Fibroblast of lung (primary cell): ENCODE results near the gene FKBP2. TPM values are rescaled to one million over a fixed set of nuclear protein-coding genes. Genes with fewer than 3 reads are reported as not detected.

ENCODE experiments used
- DNase-seq, 2 donors: peaks; one replicate each; pipeline versions ENCODE4 v3.0.0 to v3.0.0-alpha.2; 2010; ENCODE audit warnings: low read depth in 2 of 2
- H2AFZ ChIP-seq: 2 replicates; pipeline ENCODE4 v1.5.1; 2012; ENCODE audit warnings: low read length, control low read depth, inconsistent platforms
- H3K27ac ChIP-seq: 2 replicates; pipeline ENCODE4 v1.5.1; 2011; ENCODE audit warnings: low read length, control low read depth; ENCODE audit not compliant: insufficient read depth
- H3K27me3 ChIP-seq: 2 replicates; pipeline ENCODE4 v1.5.1; 2011; ENCODE audit warnings: mild to moderate bottlenecking, low read length; ENCODE audit not compliant: control insufficient read depth, insufficient read depth
- H3K36me3 ChIP-seq: 2 replicates; pipeline ENCODE4 v1.5.1; 2011; ENCODE audit warnings: low read length; ENCODE audit not compliant: control insufficient read depth, insufficient read depth
- H3K4me1 ChIP-seq: 2 replicates; pipeline ENCODE4 v1.5.1; 2011; ENCODE audit warnings: low read length; ENCODE audit not compliant: control insufficient read depth, insufficient read depth; ENCODE audit errors: extremely low read depth
- H3K4me2 ChIP-seq: 2 replicates; pipeline ENCODE4 v1.5.1; 2011; ENCODE audit warnings: low read length, control low read depth; ENCODE audit not compliant: insufficient read depth; ENCODE audit errors: extremely low read depth
- H3K4me3 ChIP-seq, 4 experiments: fragments of 200-600 bp in 1 of 4; sonication (generic) in 1 of 4; replicated peaks in 1 of 4; 2 replicates each; pipeline ENCODE4 v1.5.1; 2011 to 2016; ENCODE audit warnings: low read length in 4 of 4, low read depth in 3 of 4, mild to moderate bottlenecking in 3 of 4, control low read depth in 2 of 4, inconsistent platforms in 1 of 4, mixed read lengths in 1 of 4; ENCODE audit not compliant: insufficient read depth in 1 of 4; ENCODE audit errors: control extremely low read depth in 1 of 4
- H3K79me2 ChIP-seq: 2 replicates; pipeline ENCODE4 v1.5.1; 2012; ENCODE audit warnings: mild to moderate bottlenecking, low read length, inconsistent platforms; ENCODE audit not compliant: control insufficient read depth, insufficient read depth
- H3K9ac ChIP-seq: 2 replicates; pipeline ENCODE4 v1.5.1; 2011; ENCODE audit warnings: mild to moderate bottlenecking, low read length, control low read depth; ENCODE audit not compliant: insufficient read depth
- H3K9me3 ChIP-seq: 2 replicates; pipeline ENCODE4 v1.5.1; 2012; ENCODE audit warnings: low read depth, low read length; ENCODE audit not compliant: control insufficient read depth, insufficient read depth
- H4K20me1 ChIP-seq: 2 replicates; pipeline ENCODE4 v1.5.1; 2011; ENCODE audit warnings: low read length; ENCODE audit not compliant: control insufficient read depth, insufficient read depth; ENCODE audit errors: extremely low read depth
- EZH2 ChIP-seq: IDR thresholded peaks from 2 replicates; pipeline ENCODE4 v1.5.1; 2012; ENCODE audit warnings: low read length, control low read depth, mild to moderate bottlenecking; ENCODE audit errors: missing control alignments
- polyA plus RNA-seq, 2 donors: library from polyadenylated mRNA; depleted of rRNA in 1 of 2; stranded (reverse) in 1 of 2; unstranded in 1 of 2; fragments of >200 nt; gene quantifications; 2 replicates each; pipeline ENCODE4 v1.2.1, GENCODE V29; 2011 to 2012; ENCODE audit warnings: missing spikeins in 1 of 2
- total RNA-seq: library from RNA; depleted of rRNA; stranded (reverse); fragments of >200 nt; gene quantifications from 2 replicates; pipeline ENCODE4 v1.2.1, GENCODE V29; 2014
- TF ChIP-seq, protein P1 (sequence below), 2 donors: IDR thresholded peaks in 1 of 2; conservative IDR thresholded peaks in 1 of 2; 1 replicate in 1 of 2; 2 replicates in 1 of 2; pipeline ENCODE4 v1.5.1; 2011 to 2012; ENCODE audit warnings: low read length in 2 of 2, control low read depth in 1 of 2, inconsistent platforms in 1 of 2, low read depth in 1 of 2, mild to moderate bottlenecking in 1 of 2

Gene FKBP2
- total and polyA plus RNA-seq, 2 donors (not counting 1 experiment from before 2014, with no cell fraction given), result 34.7 to 62.9 TPM

DNA sequence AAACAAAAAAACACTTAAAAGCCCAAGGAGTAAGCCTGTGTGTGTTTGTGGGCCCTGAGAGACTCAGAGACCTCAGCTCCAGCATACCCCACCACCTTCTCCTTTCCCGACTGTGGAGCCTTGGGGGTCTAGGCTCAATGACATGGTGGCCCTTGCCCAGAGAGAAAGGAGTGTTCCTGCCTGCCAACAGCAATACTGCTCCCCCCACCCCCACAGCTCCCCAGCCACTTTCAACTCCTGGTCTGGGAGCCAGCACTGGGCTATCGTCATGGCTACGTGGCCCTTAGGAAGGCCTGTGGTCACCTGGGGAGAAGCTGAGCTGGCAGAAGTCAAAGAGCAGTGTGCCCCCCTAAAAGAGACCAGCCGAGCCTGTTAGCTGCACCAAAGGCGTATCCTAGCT lies 3.2 kb downstream of the FKBP2 start:
- Histone ChIP-seq H3K79me2 (peaks cover 38% of the 10 kb centered on the region), H3K36me3 (peaks cover 4% of the 10 kb centered on the region), H3K4me1 (peaks cover 23% of the 10 kb centered on the region), H3K9ac (no peak overlapping the region), H3K27ac (peak overlapping the region; percentile 8), H3K4me3 (peak overlapping the region in 1 of 4 experiments; percentile 25), H3K4me2 (no peak overlapping the region), H3K9me3 (no peaks in the 10 kb centered on the region), H2AFZ (no peak overlapping the region), H3K27me3 (no peaks in the 10 kb centered on the region), H4K20me1 (no peaks in the 10 kb centered on the region)
- no peak for DNase-seq
- TF ChIP-seq, protein P1, sequence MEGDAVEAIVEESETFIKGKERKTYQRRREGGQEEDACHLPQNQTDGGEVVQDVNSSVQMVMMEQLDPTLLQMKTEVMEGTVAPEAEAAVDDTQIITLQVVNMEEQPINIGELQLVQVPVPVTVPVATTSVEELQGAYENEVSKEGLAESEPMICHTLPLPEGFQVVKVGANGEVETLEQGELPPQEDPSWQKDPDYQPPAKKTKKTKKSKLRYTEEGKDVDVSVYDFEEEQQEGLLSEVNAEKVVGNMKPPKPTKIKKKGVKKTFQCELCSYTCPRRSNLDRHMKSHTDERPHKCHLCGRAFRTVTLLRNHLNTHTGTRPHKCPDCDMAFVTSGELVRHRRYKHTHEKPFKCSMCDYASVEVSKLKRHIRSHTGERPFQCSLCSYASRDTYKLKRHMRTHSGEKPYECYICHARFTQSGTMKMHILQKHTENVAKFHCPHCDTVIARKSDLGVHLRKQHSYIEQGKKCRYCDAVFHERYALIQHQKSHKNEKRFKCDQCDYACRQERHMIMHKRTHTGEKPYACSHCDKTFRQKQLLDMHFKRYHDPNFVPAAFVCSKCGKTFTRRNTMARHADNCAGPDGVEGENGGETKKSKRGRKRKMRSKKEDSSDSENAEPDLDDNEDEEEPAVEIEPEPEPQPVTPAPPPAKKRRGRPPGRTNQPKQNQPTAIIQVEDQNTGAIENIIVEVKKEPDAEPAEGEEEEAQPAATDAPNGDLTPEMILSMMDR (conservative IDR thresholded peaks at IDR 0.05 in 1 of 2, IDR thresholded peaks at IDR 0.05 in 1 of 2; ENCODE audit: low read depth in 1 of 2, low read length in 2 of 2), result no peak
- TF ChIP-seq EZH2, result no peak

DNA sequence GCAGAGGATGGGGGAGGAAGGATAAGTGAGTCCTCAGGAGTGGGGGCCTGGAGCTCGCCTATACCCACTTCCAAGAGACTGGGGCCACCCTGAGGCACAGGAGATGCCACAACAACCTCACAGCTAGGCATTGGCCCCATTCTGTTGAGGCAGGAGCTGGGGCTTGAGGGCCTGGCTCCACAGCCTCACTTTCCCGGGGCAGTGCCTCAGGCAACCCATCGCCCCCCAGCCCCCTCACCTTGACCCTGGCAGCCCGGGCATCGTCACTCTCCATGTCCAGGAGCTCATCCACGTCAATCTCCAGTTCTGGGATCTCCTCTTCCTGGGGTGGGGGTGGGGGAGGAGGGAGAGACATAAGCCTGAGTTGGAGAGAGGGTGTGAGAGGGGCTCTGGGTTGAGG lies 4.1 kb downstream of the FKBP2 start:
- Histone ChIP-seq H3K9ac (peak overlapping the region; percentile 79), H3K27ac (peak overlapping the region; percentile 85), H4K20me1 (no peaks in the 10 kb centered on the region), H3K79me2 (peaks cover 38% of the 10 kb centered on the region), H3K27me3 (no peaks in the 10 kb centered on the region), H3K36me3 (peaks cover 4% of the 10 kb centered on the region), H3K4me3 (peak overlapping the region; percentile 86 to 97 (median 94)), H3K4me2 (peak overlapping the region; percentile 92), H3K4me1 (peaks cover 23% of the 10 kb centered on the region), H2AFZ (no peak overlapping the region), H3K9me3 (no peaks in the 10 kb centered on the region)
- TF ChIP-seq, protein P1 (conservative IDR thresholded peaks at IDR 0.05 in 1 of 2, IDR thresholded peaks at IDR 0.05 in 1 of 2; ENCODE audit: low read depth in 1 of 2, low read length in 2 of 2), result no peak
- TF ChIP-seq EZH2, result no peak
- DNase-seq, result no peak

DNA sequence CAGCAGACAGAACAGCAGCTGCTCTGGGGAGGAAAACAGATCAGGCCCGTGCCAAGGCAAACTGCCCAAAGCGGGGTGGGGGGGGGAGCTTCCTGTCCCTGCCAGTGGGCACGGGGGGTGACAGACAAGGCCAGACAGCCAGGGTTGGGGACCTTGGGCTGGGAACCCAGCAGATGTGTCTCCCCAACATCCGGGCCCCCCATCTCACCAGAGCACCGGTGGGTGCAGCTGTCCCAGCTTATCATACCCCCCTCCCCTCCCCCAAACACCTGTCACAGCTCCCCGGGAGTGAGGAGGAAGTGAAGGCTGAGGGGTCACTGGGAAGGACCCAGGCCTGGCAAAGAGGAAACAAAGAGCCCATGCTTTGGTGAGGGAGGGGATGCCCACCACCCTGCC lies 4.5 kb downstream of the FKBP2 start:
- no peaks in the 10 kb centered on the region for H3K27me3 ChIP-seq
- peak overlapping the region; percentile 86 to 97 (median 94) for H3K4me3 ChIP-seq
- peak overlapping the region; percentile 92 for H3K4me2 ChIP-seq
- H3K36me3 ChIP-seq, result peaks cover 4% of the 10 kb centered on the region
- no peak for TF ChIP-seq EZH2
- TF ChIP-seq, protein P1 (conservative IDR thresholded peaks at IDR 0.05 in 1 of 2, IDR thresholded peaks at IDR 0.05 in 1 of 2; ENCODE audit: low read depth in 1 of 2, low read length in 2 of 2), result no peak
- H3K79me2 ChIP-seq, result peaks cover 38% of the 10 kb centered on the region
- DNase-seq, result no peak
- peak overlapping the region; percentile 85 for H3K27ac ChIP-seq
- no peaks in the 10 kb centered on the region for H4K20me1 ChIP-seq
- no peaks in the 10 kb centered on the region for H3K9me3 ChIP-seq
- peaks cover 18% of the 10 kb centered on the region for H3K4me1 ChIP-seq
- H3K9ac ChIP-seq, result peak overlapping the region; percentile 79
- no peak overlapping the region for H2AFZ ChIP-seq
